Thoracic aorta (tissue), 2 donors: Measurements from ENCODE around the gene TRMO. TPM values are rescaled to one million over a fixed set of nuclear protein-coding genes. Genes with fewer than 3 reads are reported as not detected.

Source experiments
- ATAC-seq: fragments of 150-250 bp; one replicate; pipeline ENCODE4 v1.8.0; 2017; ENCODE audit warnings: low read depth; ENCODE audit not compliant: insufficient number of reproducible peaks, low FRiP score
- DNase-seq: peaks from one replicate; pipeline ENCODE4 v3.0.0-alpha.2; 2020; ENCODE audit warnings: low spot score
- H3K27ac ChIP-seq, 2 donors: fragments of 200-600 bp; sonication (generic); 1 replicate in 1 of 2; 2 replicates in 1 of 2; pipeline ENCODE4 v1.5.1; 2016; ENCODE audit warnings: mild to moderate bottlenecking in 2 of 2, moderate library complexity in 2 of 2
- H3K27me3 ChIP-seq: fragments of 200-600 bp; sonication (generic); replicated peaks from 2 replicates; pipeline ENCODE4 v1.6.0; 2016; ENCODE audit warnings: mild to moderate bottlenecking; ENCODE audit not compliant: insufficient read depth
- H3K36me3 ChIP-seq: fragments of 200-600 bp; sonication (generic); one replicate; pipeline ENCODE4 v1.5.1; 2016
- H3K4me1 ChIP-seq, 2 donors: fragments of 200-600 bp; sonication (generic); 1 replicate in 1 of 2; 2 replicates in 1 of 2; pipeline versions ENCODE4 v1.5.1 to v1.6.0; 2016; ENCODE audit warnings: low read depth in 2 of 2, mild to moderate bottlenecking in 1 of 2; ENCODE audit not compliant: control insufficient read depth in 1 of 2
- H3K4me3 ChIP-seq: fragments of 200-600 bp; sonication (generic); 2 replicates; pipeline ENCODE4 v1.5.1; 2016; ENCODE audit warnings: mild to moderate bottlenecking
- H3K9me3 ChIP-seq: fragments of 200-600 bp; sonication (generic); 2 replicates; pipeline ENCODE4 v1.5.1; 2016
- CTCF ChIP-seq: fragments of 200-600 bp; sonication (generic); IDR thresholded peaks from one replicate; pipeline ENCODE4 v1.5.1; 2019; ENCODE audit warnings: antibody characterized with exemption
- total RNA-seq, 2 donors: library from RNA; depleted of rRNA; stranded (reverse); fragments of >200 nt; gene quantifications; one replicate each; pipeline versions ENCODE4 v1.1.0 to v1.2.3, GENCODE V29; 2016

The TRMO gene
- 10 to 100 TPM; 22.2 to 28.6 TPM for total RNA-seq

GRCh38 chr9:97921959-97922724 lies at the start of gene TRMO:
TRMO (minus strand) TSS chr9:97922500; CDS start chr9:97922493, 7 bp downstream.
- peak; percentile 97 for DNase-seq
- peaks cover 13 to 20% of the 10 kb centered on the region in 2 donors for H3K4me1 ChIP-seq
- peak; percentile 94 for ATAC-seq

GRCh38 chr9:97970165-97970564 lies 47.9 kb upstream of the TRMO start:
- TF ChIP-seq CTCF, result no peak

More at GRCh38 chr9:97921959-97922724, at the start of gene TRMO:
- Histone ChIP-seq H3K9me3 (no peaks in the 10 kb centered on the region), H3K27ac (peak within 1 kb of the TSS; percentile 90 to 98), H3K27me3 (no peaks in the 10 kb centered on the region), H3K36me3 (no peaks in the 10 kb centered on the region), H3K4me3 (peak within 1 kb of the TSS; percentile 77)
- TF ChIP-seq CTCF, result peak; percentile 27

GRCh38 chr9:97969014-97969413 lies 46.7 kb upstream of the TRMO start:
- H3K27ac ChIP-seq, result no peak overlapping the region
- ATAC-seq (no peak), DNase-seq (no peak)
- H3K27me3 ChIP-seq, result no peaks in the 10 kb centered on the region
- H3K4me1 ChIP-seq, result no peaks in the 10 kb centered on the region
- no peaks in the 10 kb centered on the region for H3K9me3 ChIP-seq
- H3K4me3 ChIP-seq, result no peak overlapping the region
- no peaks in the 10 kb centered on the region for H3K36me3 ChIP-seq
- no peak for TF ChIP-seq CTCF

More at GRCh38 chr9:97970165-97970564, 47.9 kb upstream of the TRMO start:
- Histone ChIP-seq H3K4me1 (no peaks in the 10 kb centered on the region), H3K27me3 (no peaks in the 10 kb centered on the region), H3K36me3 (no peaks in the 10 kb centered on the region), H3K9me3 (no peaks in the 10 kb centered on the region), H3K27ac (no peak overlapping the region), H3K4me3 (no peak overlapping the region)
- no peak for DNase-seq
- no peak for ATAC-seq

GRCh38 chr9:97966493-97966892 lies 44.2 kb upstream of the TRMO start:
- Histone ChIP-seq H3K9me3 (no peaks in the 10 kb centered on the region), H3K27ac (no peak overlapping the region), H3K36me3 (no peaks in the 10 kb centered on the region), H3K4me1 (no peaks in the 10 kb centered on the region), H3K27me3 (no peaks in the 10 kb centered on the region), H3K4me3 (no peak overlapping the region)
- no peak for TF ChIP-seq CTCF
- ATAC-seq (no peak), DNase-seq (no peak)

- TF ChIP-seq CTCF, result no peak
- DNase-seq (no peak), ATAC-seq (no peak)
- Histone ChIP-seq H3K9me3 (no peaks in the 10 kb centered on the region), H3K4me1 (no peaks in the 10 kb centered on the region), H3K36me3 (no peaks in the 10 kb centered on the region), H3K27ac (no peak overlapping the region), H3K27me3 (no peaks in the 10 kb centered on the region), H3K4me3 (no peak overlapping the region)
These were observed 42.6 kb upstream of the TRMO start for GRCh38 chr9:97964901-97965300.
